ENCODE results near the gene AFDN. TPM values are rescaled to one million over a fixed set of nuclear protein-coding genes. Genes with fewer than 3 reads are reported as not detected.

The AFDN gene
- total RNA-seq, 1 donor from 2014 or later: 102 TPM

GRCh38 chr6:167993169-167993568, 166.5 kb downstream of the AFDN start:
- FAIRE-seq (no peak), DNase-seq (ENCODE audit: low read depth) (no peak)
- peaks cover 19% of the 10 kb centered on the region for H3K27me3 Mint-ChIP-seq (ENCODE audit: low read depth, unreplicated experiment)
- no peaks in the 10 kb centered on the region for H3K79me2 ChIP-seq (ENCODE audit: insufficient read depth, low read length)
- H4K20me1 ChIP-seq (ENCODE audit: insufficient read depth, low read length): no peaks in the 10 kb centered on the region
- peaks cover 4% of the 10 kb centered on the region for H3K4me1 Mint-ChIP-seq (ENCODE audit: low read depth, unreplicated experiment)
- H3K4me3 ChIP-seq (ENCODE audit: insufficient read depth, low read depth, low read length): no peak overlapping the region
- H3K4me1 ChIP-seq (ENCODE audit: insufficient read depth, low read length): no peaks in the 10 kb centered on the region
- no peak overlapping the region for H2AFZ ChIP-seq (ENCODE audit: low read depth, low read length)
- H3K9me3 ChIP-seq (ENCODE audit: insufficient read depth, low read depth, low read length): no peaks in the 10 kb centered on the region
- no peak overlapping the region for H3K27ac ChIP-seq (ENCODE audit: low read depth, low read length)
- H3K9ac ChIP-seq (ENCODE audit: low read length): no peak overlapping the region
- H3K4me2 ChIP-seq (ENCODE audit: low read length): no peak overlapping the region
- no peaks in the 10 kb centered on the region for H3K36me3 ChIP-seq (ENCODE audit: insufficient read depth, low read length)
- H3K36me3 Mint-ChIP-seq (ENCODE audit: low read depth, unreplicated experiment): no peaks in the 10 kb centered on the region
- no peak for TF ChIP-seq CTCF (IDR thresholded peaks at IDR 0.05; ENCODE audit: insufficient read depth, low read depth, low read length)
- TF ChIP-seq EZH2 (IDR thresholded peaks at IDR 0.05; ENCODE audit: insufficient read depth, low read length): no peak
- H3K9me3 Mint-ChIP-seq (ENCODE audit: unreplicated experiment): no peaks in the 10 kb centered on the region
- no peak overlapping the region for H3K27ac Mint-ChIP-seq (ENCODE audit: unreplicated experiment)
- peaks cover 5% of the 10 kb centered on the region for H3K27me3 ChIP-seq (ENCODE audit: insufficient read depth, low read length)
- no peak overlapping the region for H3K4me3 Mint-ChIP-seq (ENCODE audit: unreplicated experiment)

- Mint-ChIP-seq H3K9me3 (ENCODE audit: unreplicated experiment) (no peaks in the 10 kb centered on the region), H3K36me3 (ENCODE audit: low read depth, unreplicated experiment) (no peaks in the 10 kb centered on the region), H3K4me1 (ENCODE audit: low read depth, unreplicated experiment) (peaks cover 4% of the 10 kb centered on the region), H3K27ac (ENCODE audit: unreplicated experiment) (no peak overlapping the region), H3K4me3 (ENCODE audit: unreplicated experiment) (no peak overlapping the region), H3K27me3 (ENCODE audit: low read depth, unreplicated experiment) (peaks cover 19% of the 10 kb centered on the region)
- H3K9ac ChIP-seq (ENCODE audit: low read length): no peak overlapping the region
- no peak for FAIRE-seq
- no peaks in the 10 kb centered on the region for H3K36me3 ChIP-seq (ENCODE audit: insufficient read depth, low read length)
- no peaks in the 10 kb centered on the region for H4K20me1 ChIP-seq (ENCODE audit: insufficient read depth, low read length)
- H3K4me1 ChIP-seq (ENCODE audit: insufficient read depth, low read length): no peaks in the 10 kb centered on the region
- TF ChIP-seq EZH2 (IDR thresholded peaks at IDR 0.05; ENCODE audit: insufficient read depth, low read length) (no peak), CTCF (IDR thresholded peaks at IDR 0.05; ENCODE audit: insufficient read depth, low read depth, low read length) (no peak)
- DNase-seq (ENCODE audit: low read depth): no peak
- no peak overlapping the region for H3K27ac ChIP-seq (ENCODE audit: low read depth, low read length)
- peaks cover 9% of the 10 kb centered on the region for H3K27me3 ChIP-seq (ENCODE audit: insufficient read depth, low read length)
- no peak overlapping the region for H3K4me3 ChIP-seq (ENCODE audit: insufficient read depth, low read depth, low read length)
- H3K9me3 ChIP-seq (ENCODE audit: insufficient read depth, low read depth, low read length): no peaks in the 10 kb centered on the region
- H3K79me2 ChIP-seq (ENCODE audit: insufficient read depth, low read length): no peaks in the 10 kb centered on the region
- no peak overlapping the region for H3K4me2 ChIP-seq (ENCODE audit: low read length)
- H2AFZ ChIP-seq (ENCODE audit: low read depth, low read length): no peak overlapping the region
These were observed 167.1 kb downstream of the AFDN start for GRCh38 chr6:167993831-167994230.

- no peak for TF ChIP-seq EZH2 (IDR thresholded peaks at IDR 0.05; ENCODE audit: insufficient read depth, low read length)
- TF ChIP-seq CTCF (IDR thresholded peaks at IDR 0.05; ENCODE audit: insufficient read depth, low read depth, low read length): no peak
- Histone ChIP-seq H3K9ac (ENCODE audit: low read length) (no peak overlapping the region), H3K4me2 (ENCODE audit: low read length) (no peak overlapping the region), H4K20me1 (ENCODE audit: insufficient read depth, low read length) (no peaks in the 10 kb centered on the region), H3K27me3 (ENCODE audit: insufficient read depth, low read length) (peaks cover 12% of the 10 kb centered on the region), H3K4me3 (ENCODE audit: insufficient read depth, low read depth, low read length) (no peak overlapping the region), H2AFZ (ENCODE audit: low read depth, low read length) (no peak overlapping the region), H3K4me1 (ENCODE audit: insufficient read depth, low read length) (no peaks in the 10 kb centered on the region), H3K9me3 (ENCODE audit: insufficient read depth, low read depth, low read length) (no peaks in the 10 kb centered on the region), H3K36me3 (ENCODE audit: insufficient read depth, low read length) (no peaks in the 10 kb centered on the region), H3K79me2 (ENCODE audit: insufficient read depth, low read length) (no peaks in the 10 kb centered on the region), H3K27ac (ENCODE audit: low read depth, low read length) (no peak overlapping the region)
- Mint-ChIP-seq H3K4me3 (ENCODE audit: unreplicated experiment) (no peak overlapping the region), H3K9me3 (ENCODE audit: unreplicated experiment) (no peaks in the 10 kb centered on the region), H3K4me1 (ENCODE audit: low read depth, unreplicated experiment) (peaks cover 4% of the 10 kb centered on the region), H3K36me3 (ENCODE audit: low read depth, unreplicated experiment) (no peaks in the 10 kb centered on the region), H3K27ac (ENCODE audit: unreplicated experiment) (no peak overlapping the region), H3K27me3 (ENCODE audit: low read depth, unreplicated experiment) (peaks cover 19% of the 10 kb centered on the region)
- DNase-seq (ENCODE audit: low read depth) (no peak), FAIRE-seq (no peak)
These were observed 168.6 kb downstream of the AFDN start for GRCh38 chr6:167995302-167995701.

All from astrocyte (in vitro differentiated cells and primary cell).